ENCODE results near the gene BFSP1.

- TF ChIP-seq EZH2 (IDR thresholded peaks at IDR 0.05; ENCODE audit: borderline replicate concordance, low read depth, low read length, poor library complexity, severe bottlenecking) (no peak), CTCF (conservative IDR thresholded peaks at IDR 0.05; ENCODE audit: low read depth, low read length) (no peak)
Observed at GRCh38 chr20:17559338-17559737, 28.2 kb upstream of the BFSP1 start.

Measured in A673 (cell line).